ENCODE results near the gene ERF.

GRCh38 chr19:42292042-42292960, 37.4 kb upstream of the ERF start:
- TF ChIP-seq POLR2A (IDR thresholded peaks at IDR 0.05) (no peak), CTCF (IDR thresholded peaks at IDR 0.05) (no peak)
